CD4-positive, alpha-beta memory T cell (primary cell): ENCODE measurements around the gene USP17L21. TPM values are rescaled to one million over a fixed set of nuclear protein-coding genes. Genes with fewer than 3 reads are reported as not detected.
A peak's percentile ranks its signal among the peaks of the same experiment; 100 is the strongest.
"Not testable (repeated sequence)": the region's sequence is repeated elsewhere in the genome, so short reads cannot be mapped to it uniquely, and the experiment has no call there.

ENCODE experiments used
- CTCF ChIA-PET: fragments of 350-600 bp; sonication (Branson Sonifier 250); formaldehyde crosslinking; loops from one replicate; lab custom pipeline; 2021; ENCODE audit warnings: inconsistent platforms; ENCODE audit not compliant: partially characterized antibody; lab: Charles Lee
- POLR2A ChIA-PET: fragments of 350-600 bp; sonication (Branson Sonifier 250); formaldehyde crosslinking; loops from one replicate; lab custom pipeline; 2021; ENCODE audit not compliant: partially characterized antibody; lab: Charles Lee
- DNase-seq, 5 donors: peaks; one replicate each; pipeline versions ENCODE4 v3.0.0 to v3.0.0-alpha.2; 2020 to 2022; ENCODE audit warnings: mixed read lengths in 1 of 5
- H3K27ac ChIP-seq: one replicate; pipeline ENCODE4 v1.7.0; 2013; ENCODE audit warnings: low read depth, low read length
- H3K27me3 ChIP-seq: 2 replicates; pipeline ENCODE4 v1.7.0; 2013; ENCODE audit warnings: mild to moderate bottlenecking, low read length, moderate library complexity; ENCODE audit not compliant: insufficient read depth
- H3K36me3 ChIP-seq: 2 replicates; pipeline ENCODE4 v1.7.0; 2013; ENCODE audit warnings: mild to moderate bottlenecking, low read length, moderate library complexity; ENCODE audit not compliant: insufficient read depth
- H3K4me1 ChIP-seq: 2 replicates; pipeline ENCODE4 v1.7.0; 2013; ENCODE audit warnings: mild to moderate bottlenecking, low read length, moderate library complexity; ENCODE audit not compliant: insufficient read depth
- H3K4me3 ChIP-seq, 2 donors: one replicate each; pipeline ENCODE4 v1.7.0; 2013; ENCODE audit warnings: low read length in 2 of 2, mild to moderate bottlenecking in 1 of 2
- H3K9me3 ChIP-seq, 2 donors: one replicate each; pipeline ENCODE4 v1.7.0; 2013; ENCODE audit warnings: low read length in 2 of 2, control low read depth in 1 of 2; ENCODE audit not compliant: control insufficient read depth in 1 of 2
- H3K27ac Mint-ChIP-seq, 7 donors: one replicate each; pipeline ENCODE4 v1.8.0; 2020 to 2021; ENCODE audit warnings: mixed read lengths in 7 of 7, mild to moderate bottlenecking in 6 of 7, inconsistent platforms in 3 of 7, moderate library complexity in 3 of 7
- H3K27me3 Mint-ChIP-seq, 2 donors: one replicate each; pipeline ENCODE4 v1.8.0; 2020 to 2021; ENCODE audit warnings: mixed read lengths in 2 of 2
- H3K36me3 Mint-ChIP-seq, 2 donors: one replicate each; pipeline ENCODE4 v1.8.0; 2020 to 2021; ENCODE audit warnings: mixed read lengths in 2 of 2, inconsistent platforms in 1 of 2, mild to moderate bottlenecking in 1 of 2
- H3K4me1 Mint-ChIP-seq, 4 donors: one replicate each; pipeline ENCODE4 v1.8.0; 2020 to 2021; ENCODE audit warnings: mixed read lengths in 4 of 4, mild to moderate bottlenecking in 1 of 4
- H3K4me3 Mint-ChIP-seq, 8 donors: one replicate each; pipeline ENCODE4 v1.8.0; 2020 to 2021; ENCODE audit warnings: mixed read lengths in 8 of 8, mild to moderate bottlenecking in 7 of 8, moderate library complexity in 6 of 8, inconsistent platforms in 3 of 8
- H3K9me3 Mint-ChIP-seq, 8 donors: one replicate each; pipeline ENCODE4 v1.8.0; 2020 to 2021; ENCODE audit warnings: mixed read lengths in 8 of 8, mild to moderate bottlenecking in 5 of 8, inconsistent platforms in 3 of 8, moderate library complexity in 1 of 8
- intact Hi-C: fragments of 100-400 bp; cut with micrococcal nuclease; formaldehyde crosslinking; loops from one replicate; pipeline ENCODE4 v1.15.1; 2023
- polyA plus RNA-seq, 2 donors: library from polyadenylated mRNA; unstranded; fragments of 300-500 nt; fragmentation: Illumina TruSeq; gene quantifications; one replicate each; pipeline ENCODE4 v1.2.3, GENCODE V29; 2021
- total RNA-seq, 2 experiments: library from RNA; stranded (reverse); gene quantifications; one replicate each; pipeline ENCODE4 v1.2.3, GENCODE V29; 2021

USP17L21 gene
- total and polyA plus RNA-seq, 4 experiments from 2014 or later = not detected

DNA sequence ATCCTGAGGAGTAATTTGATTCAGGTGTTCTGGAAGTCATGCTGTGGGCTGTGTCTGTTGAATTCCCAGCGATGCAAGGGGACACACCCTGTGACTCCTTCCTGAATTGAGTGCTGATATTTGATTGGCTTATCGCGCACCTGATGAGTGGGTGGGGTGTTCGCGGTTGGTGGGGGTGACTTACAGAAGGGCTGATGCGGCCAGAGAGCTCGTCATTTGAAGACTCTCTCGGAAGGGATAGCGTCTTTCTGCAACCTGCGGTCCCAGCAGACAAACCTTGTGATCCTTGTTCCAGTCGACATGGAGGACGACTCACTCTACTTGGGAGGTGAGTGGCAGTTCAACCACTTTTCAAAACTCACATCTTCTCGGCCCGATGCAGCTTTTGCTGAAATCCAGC is 19.1 kb upstream of the USP17L21 start, which contains the start of gene USP17L17:
USP17L17 (plus strand) TSS at position 301 of the 400 bp plus-strand sequence; CDS start at position 301, 0 bp downstream.
- H3K27ac Mint-ChIP-seq, H3K27me3 ChIP-seq, H3K27me3 Mint-ChIP-seq, intact Hi-C loops, H3K9me3 ChIP-seq, H3K4me3 Mint-ChIP-seq, H3K9me3 Mint-ChIP-seq, CTCF ChIA-PET, H3K27ac ChIP-seq, H3K4me1 Mint-ChIP-seq, H3K4me1 ChIP-seq, H3K36me3 Mint-ChIP-seq, H3K4me3 ChIP-seq, DNase-seq, POLR2A ChIA-PET, H3K36me3 ChIP-seq: not testable (repeated sequence)

DNA sequence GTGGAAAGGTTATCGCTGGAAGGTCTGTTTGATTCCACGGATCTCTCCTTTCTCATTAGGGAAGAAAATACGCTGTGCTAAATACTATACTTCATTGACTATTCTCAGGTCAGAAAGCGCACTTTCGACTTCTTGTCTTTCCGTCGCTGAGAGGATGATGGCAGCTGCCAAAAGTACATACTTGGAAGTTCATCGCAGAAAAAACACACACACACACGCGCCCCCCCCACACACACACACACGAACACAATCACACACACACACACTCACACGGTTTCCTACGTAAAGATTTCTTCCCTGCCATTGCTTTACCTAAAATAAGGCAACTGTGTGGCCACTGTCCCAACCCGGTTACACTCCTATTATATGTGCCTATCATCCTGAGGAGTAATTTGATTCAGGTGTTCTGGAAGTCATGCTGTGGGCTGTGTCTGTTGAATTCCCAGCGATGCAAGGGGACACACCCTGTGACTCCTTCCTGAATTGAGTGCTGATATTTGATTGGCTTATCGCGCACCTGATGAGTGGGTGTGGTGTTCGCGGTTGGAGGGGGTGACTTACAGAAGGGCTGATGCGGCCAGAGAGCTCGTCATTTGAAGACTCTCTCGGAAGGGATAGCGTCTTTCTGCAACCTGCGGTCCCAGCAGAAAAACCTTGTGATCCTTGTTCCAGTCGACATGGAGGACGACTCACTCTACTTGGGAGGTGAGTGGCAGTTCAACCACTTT is 14.6 kb upstream of the USP17L21 start, which contains the start of gene USP17L18:
USP17L18 (plus strand) TSS at position 678 of the 728 bp plus-strand sequence; CDS start at position 678, 0 bp downstream.
- H3K9me3 Mint-ChIP-seq, H3K27ac Mint-ChIP-seq, H3K27me3 Mint-ChIP-seq, H3K27ac ChIP-seq, H3K27me3 ChIP-seq, CTCF ChIA-PET, H3K4me3 Mint-ChIP-seq, H3K4me1 ChIP-seq, POLR2A ChIA-PET, H3K9me3 ChIP-seq, H3K36me3 Mint-ChIP-seq, intact Hi-C loops, H3K4me1 Mint-ChIP-seq, H3K4me3 ChIP-seq, H3K36me3 ChIP-seq: not testable (repeated sequence)
- DNase-seq = peak in 1 of 5 donors; percentile 10

- H3K27me3 Mint-ChIP-seq, H3K4me1 ChIP-seq, POLR2A ChIA-PET, H3K27ac ChIP-seq, H3K36me3 Mint-ChIP-seq, H3K36me3 ChIP-seq, H3K27ac Mint-ChIP-seq, intact Hi-C loops, H3K27me3 ChIP-seq, H3K4me1 Mint-ChIP-seq, H3K4me3 Mint-ChIP-seq, H3K9me3 Mint-ChIP-seq, H3K4me3 ChIP-seq, DNase-seq, CTCF ChIA-PET, H3K9me3 ChIP-seq: not testable (repeated sequence)
These were observed 9.6 kb upstream of the USP17L21 start, which contains the start of gene USP17L19 for GRCh38 chr4:9253078-9253477. USP17L19 (plus strand) TSS chr4:9253378; CDS start chr4:9253378, 0 bp downstream.

- H3K9me3 ChIP-seq, H3K4me3 ChIP-seq, DNase-seq, POLR2A ChIA-PET, H3K27ac Mint-ChIP-seq, H3K27ac ChIP-seq, H3K36me3 ChIP-seq, H3K4me1 Mint-ChIP-seq, H3K4me3 Mint-ChIP-seq, intact Hi-C loops, H3K9me3 Mint-ChIP-seq, H3K27me3 Mint-ChIP-seq, H3K4me1 ChIP-seq, H3K27me3 ChIP-seq, H3K36me3 Mint-ChIP-seq, CTCF ChIA-PET: not testable (repeated sequence)
These were observed 4.8 kb upstream of the USP17L21 start, which contains the start of gene USP17L20 for GRCh38 chr4:9257824-9258223. USP17L20 (plus strand) TSS chr4:9258124; CDS start chr4:9258124, 0 bp downstream.

DNA sequence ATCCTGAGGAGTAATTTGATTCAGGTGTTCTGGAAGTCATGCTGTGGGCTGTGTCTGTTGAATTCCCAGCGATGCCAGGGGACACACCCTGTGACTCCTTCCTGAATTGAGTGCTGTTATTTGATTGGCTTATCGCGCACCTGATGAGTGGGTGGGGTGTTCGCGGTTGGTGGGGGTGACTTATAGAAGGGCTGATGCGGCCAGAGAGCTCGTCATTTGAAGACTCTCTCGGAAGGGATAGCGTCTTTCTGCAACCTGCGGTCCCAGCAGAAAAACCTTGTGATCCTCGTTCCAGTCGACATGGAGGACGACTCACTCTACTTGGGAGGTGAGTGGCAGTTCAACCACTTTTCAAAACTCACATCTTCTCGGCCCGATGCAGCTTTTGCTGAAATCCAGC is 4.6 kb downstream of the USP17L21 start, which contains the start of gene USP17L22:
USP17L22 (plus strand) TSS at position 301 of the 400 bp plus-strand sequence; CDS start at position 301, 0 bp downstream.
- H3K4me1 Mint-ChIP-seq, H3K4me3 Mint-ChIP-seq, H3K27me3 ChIP-seq, H3K9me3 ChIP-seq, H3K9me3 Mint-ChIP-seq, H3K27me3 Mint-ChIP-seq, DNase-seq, H3K27ac Mint-ChIP-seq, POLR2A ChIA-PET, CTCF ChIA-PET, H3K36me3 Mint-ChIP-seq, H3K4me1 ChIP-seq, H3K4me3 ChIP-seq, H3K36me3 ChIP-seq, H3K27ac ChIP-seq, intact Hi-C loops: not testable (repeated sequence)

- H3K27me3 ChIP-seq, H3K27me3 Mint-ChIP-seq, intact Hi-C loops, H3K36me3 ChIP-seq, H3K27ac Mint-ChIP-seq, CTCF ChIA-PET, H3K4me1 ChIP-seq, H3K36me3 Mint-ChIP-seq, POLR2A ChIA-PET, H3K4me3 ChIP-seq, H3K9me3 Mint-ChIP-seq, H3K9me3 ChIP-seq, H3K4me3 Mint-ChIP-seq, H3K4me1 Mint-ChIP-seq, H3K27ac ChIP-seq: not testable (repeated sequence)
- peak in 2 of 5 donors; percentile 6 to 41 for DNase-seq
These were observed 9.0 kb downstream of the USP17L21 start for GRCh38 chr4:9271719-9272118.
